Natural killer cell treated with Interleukin-12 subunit alpha and Interleukin-12 subunit beta and Interleukin-15 and Interleukin-18, amount 100 ng/mL, for 72 hours (primary cell): Measurements from ENCODE around the gene TMEM167B. TPM values are rescaled to one million over a fixed set of nuclear protein-coding genes. Genes with fewer than 3 reads are reported as not detected.

Experiments used
- ATAC-seq, 2 donors: fragments of 150-1000 bp; cut with Tn5 transposase in 1 of 2; sonication (Bioruptor Pico), chemical (Tn5 transposase) in 1 of 2; 2 replicates each; pipeline ENCODE4 v1.10.0; 2021
- DNase-seq: peaks from one replicate; pipeline ENCODE4 v3.0.0; 2022; ENCODE audit warnings: low spot score
- H3K27ac Mint-ChIP-seq, 2 donors: 1 replicate in 1 of 2; 2 replicates in 1 of 2; pipeline ENCODE4 v1.8.0; 2022; ENCODE audit warnings: mixed read lengths in 2 of 2, mild to moderate bottlenecking in 1 of 2, moderate library complexity in 1 of 2
- H3K27me3 Mint-ChIP-seq, 2 donors: 1 replicate in 1 of 2; 2 replicates in 1 of 2; pipeline ENCODE4 v1.8.0; 2022; ENCODE audit warnings: mixed read lengths in 2 of 2
- H3K36me3 Mint-ChIP-seq: one replicate; pipeline ENCODE4 v1.8.0; 2022; ENCODE audit warnings: mixed read lengths
- H3K4me1 Mint-ChIP-seq, 2 donors: 1 replicate in 1 of 2; 2 replicates in 1 of 2; pipeline ENCODE4 v1.8.0; 2022; ENCODE audit warnings: low read depth in 2 of 2, mixed read lengths in 2 of 2, mild to moderate bottlenecking in 1 of 2
- H3K4me3 Mint-ChIP-seq: one replicate; pipeline ENCODE4 v1.8.0; 2022; ENCODE audit warnings: mixed read lengths
- H3K9me3 Mint-ChIP-seq: 2 replicates; pipeline ENCODE4 v1.8.0; 2022; ENCODE audit warnings: mixed read lengths
- total RNA-seq, 2 donors: library from RNA; stranded (reverse); gene quantifications; one replicate each; pipeline ENCODE4 v1.2.3, GENCODE V29; 2022

The TMEM167B gene
- total RNA-seq, 2 donors from 2014 or later = 40.8 to 53.8 TPM

DNA sequence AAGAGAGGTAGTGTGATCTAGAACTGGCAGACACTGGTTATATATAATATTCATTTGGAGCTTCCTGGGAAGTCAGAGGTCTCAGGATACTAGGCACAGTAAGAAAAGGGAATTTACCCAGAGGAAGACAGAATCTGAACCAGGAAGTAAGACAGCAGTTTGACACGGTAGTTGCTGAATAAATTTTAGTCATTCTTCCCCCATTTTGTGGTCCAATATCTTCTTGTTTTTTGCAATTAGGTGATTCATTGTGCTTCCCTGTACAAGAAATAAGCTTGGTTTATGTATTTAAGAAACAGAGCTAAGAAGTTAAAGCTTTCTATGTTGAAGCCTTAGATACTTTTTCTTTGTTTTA lies 1.3 kb downstream of the TMEM167B start:
- peak overlapping the region; percentile 92 for H3K4me3 Mint-ChIP-seq
- no peak for ATAC-seq
- peaks cover 25 to 34% of the 10 kb centered on the region in 2 donors for H3K4me1 Mint-ChIP-seq
- peak overlapping the region; percentile 81 to 98 for H3K27ac Mint-ChIP-seq
- DNase-seq = no peak
- H3K36me3 Mint-ChIP-seq = peaks cover 10% of the 10 kb centered on the region
- H3K9me3 Mint-ChIP-seq = no peaks in the 10 kb centered on the region
- H3K27me3 Mint-ChIP-seq = no peaks in the 10 kb centered on the region

DNA sequence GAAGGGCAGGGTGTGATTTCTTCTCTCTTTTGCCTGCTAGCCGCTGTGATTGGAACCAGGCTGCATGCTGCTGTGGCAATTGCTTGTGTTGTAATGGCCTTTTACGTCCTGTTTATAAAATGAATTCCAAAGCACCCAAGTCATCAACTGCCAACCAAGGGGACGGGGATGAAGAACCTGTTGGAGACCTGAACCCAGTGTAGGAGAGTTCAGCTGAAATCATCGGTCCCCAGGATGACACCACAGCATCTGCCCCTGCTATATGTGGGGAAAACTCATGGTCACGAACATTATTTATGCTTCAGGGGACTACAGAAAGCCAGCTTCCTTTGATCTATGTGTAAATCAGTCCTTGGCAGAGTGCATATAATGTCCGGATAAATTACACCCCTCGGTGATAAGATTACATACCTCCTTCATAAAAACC lies 3.8 kb downstream of the TMEM167B start:
- DNase-seq (no peak), ATAC-seq (no peak)
- H3K36me3 Mint-ChIP-seq = peaks cover 10% of the 10 kb centered on the region
- H3K27ac Mint-ChIP-seq = no peak overlapping the region
- H3K4me1 Mint-ChIP-seq = peaks cover 22 to 31% of the 10 kb centered on the region in 2 donors
- H3K27me3 Mint-ChIP-seq = no peaks in the 10 kb centered on the region
- H3K9me3 Mint-ChIP-seq = no peaks in the 10 kb centered on the region
- H3K4me3 Mint-ChIP-seq = no peak overlapping the region

- Mint-ChIP-seq H3K9me3 (no peaks in the 10 kb centered on the region), H3K27ac (no peak overlapping the region), H3K27me3 (no peaks in the 10 kb centered on the region), H3K36me3 (peaks cover 10% of the 10 kb centered on the region), H3K4me1 (peaks cover 27 to 29% of the 10 kb centered on the region in 2 donors), H3K4me3 (no peak overlapping the region)
- DNase-seq = no peak
- no peak for ATAC-seq
Observed at GRCh38 chr1:109094871-109095270, 4.3 kb downstream of the TMEM167B start.

GRCh38 chr1:109095631-109096030 lies 5.1 kb downstream of the TMEM167B start:
- DNase-seq (no peak), ATAC-seq (no peak)
- H3K9me3 Mint-ChIP-seq = no peaks in the 10 kb centered on the region
- no peak overlapping the region for H3K27ac Mint-ChIP-seq
- peaks cover 10% of the 10 kb centered on the region for H3K36me3 Mint-ChIP-seq
- no peak overlapping the region for H3K4me3 Mint-ChIP-seq
- H3K4me1 Mint-ChIP-seq = peaks cover 27 to 29% of the 10 kb centered on the region in 2 donors
- H3K27me3 Mint-ChIP-seq = no peaks in the 10 kb centered on the region

DNA sequence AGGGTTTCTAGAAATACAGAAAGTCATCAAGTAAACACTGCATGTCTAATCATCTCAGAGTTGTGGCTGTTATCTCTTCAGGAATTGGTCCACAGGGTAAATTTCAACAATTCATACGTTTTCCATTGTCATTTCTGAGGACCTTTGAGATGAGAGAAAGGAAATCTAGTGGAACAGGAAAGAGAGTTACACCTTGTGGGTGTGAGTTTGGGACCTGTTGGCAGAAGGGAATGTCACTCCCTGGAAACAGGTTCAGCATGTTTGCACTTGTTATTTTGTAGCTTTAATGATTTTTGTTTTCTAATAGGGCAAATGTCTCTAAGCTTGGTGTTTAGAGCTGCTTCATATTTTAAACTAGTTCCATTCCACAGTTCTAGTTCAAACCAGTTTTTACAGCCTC lies 5.6 kb downstream of the TMEM167B start:
- no peak for ATAC-seq
- H3K9me3 Mint-ChIP-seq = no peaks in the 10 kb centered on the region
- peaks cover 24 to 32% of the 10 kb centered on the region in 2 donors for H3K4me1 Mint-ChIP-seq
- H3K27ac Mint-ChIP-seq = no peak overlapping the region
- H3K36me3 Mint-ChIP-seq = peaks cover 10% of the 10 kb centered on the region
- no peak for DNase-seq
- H3K27me3 Mint-ChIP-seq = no peaks in the 10 kb centered on the region
- no peak overlapping the region for H3K4me3 Mint-ChIP-seq

DNA sequence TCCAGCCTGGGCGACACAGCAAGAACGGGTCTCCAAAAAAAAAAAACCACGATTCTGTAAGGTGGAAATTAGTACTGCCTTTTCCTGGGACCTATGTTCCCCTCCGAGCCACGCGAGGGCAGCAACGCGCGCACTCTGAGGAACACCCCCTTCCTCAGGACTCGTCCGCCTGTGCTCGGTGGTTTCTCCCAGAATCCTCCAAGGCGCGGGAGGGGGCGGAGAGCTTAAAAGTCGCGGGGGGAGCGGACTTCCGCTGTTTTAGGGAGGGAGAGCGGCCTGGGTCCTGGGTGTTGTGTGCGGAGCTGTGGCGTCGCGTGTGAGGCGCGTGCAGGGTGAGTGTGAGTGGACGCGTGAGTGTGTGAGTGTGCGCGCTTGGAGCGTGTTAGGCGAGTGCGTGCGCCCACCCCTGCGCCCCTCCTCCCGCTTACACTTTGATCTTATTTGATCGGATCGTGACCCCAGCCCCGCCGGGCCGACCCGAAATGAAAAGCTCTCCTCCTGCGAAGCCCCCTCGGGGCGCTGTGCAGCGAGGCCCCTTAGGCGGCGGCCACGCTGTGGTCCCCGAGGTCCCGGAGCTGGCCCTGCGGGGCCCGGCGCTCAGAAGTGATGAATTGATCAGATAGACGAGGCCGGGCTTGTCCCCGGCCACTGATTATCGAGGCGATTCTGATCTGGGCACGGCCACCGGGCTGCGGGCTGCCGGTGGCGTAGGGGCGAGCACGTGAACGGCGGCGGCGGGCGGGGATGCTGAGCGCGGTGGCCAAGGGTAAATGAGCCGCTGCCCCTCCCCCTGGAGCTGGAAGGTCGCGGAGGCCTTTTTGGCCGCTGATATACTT lies 9.6 kb downstream of the TMEM167B start:
- H3K4me1 Mint-ChIP-seq = peaks cover 4 to 14% of the 10 kb centered on the region in 2 donors
- ATAC-seq = peak; percentile 96 to 99
- no peaks in the 10 kb centered on the region for H3K9me3 Mint-ChIP-seq
- H3K36me3 Mint-ChIP-seq = no peaks in the 10 kb centered on the region
- H3K27ac Mint-ChIP-seq = peak overlapping the region; percentile 90 to 98
- peak overlapping the region; percentile 93 for H3K4me3 Mint-ChIP-seq
- DNase-seq = peak; percentile 97
- H3K27me3 Mint-ChIP-seq = no peaks in the 10 kb centered on the region

- DNase-seq = no peak
- H3K9me3 Mint-ChIP-seq = no peaks in the 10 kb centered on the region
- peaks cover 4 to 13% of the 10 kb centered on the region in 2 donors for H3K4me1 Mint-ChIP-seq
- H3K4me3 Mint-ChIP-seq = no peak overlapping the region
- peak overlapping the region in 1 of 2 donors; percentile 51 for H3K27ac Mint-ChIP-seq
- H3K27me3 Mint-ChIP-seq = peaks cover 6% of the 10 kb centered on the region in 2 donors
- ATAC-seq = no peak
- no peaks in the 10 kb centered on the region for H3K36me3 Mint-ChIP-seq
Observed at GRCh38 chr1:109104364-109105151, 14.0 kb downstream of the TMEM167B start.

- H3K36me3 Mint-ChIP-seq = no peaks in the 10 kb centered on the region
- DNase-seq (no peak), ATAC-seq (no peak)
- H3K4me1 Mint-ChIP-seq = peaks cover 0 to 5% of the 10 kb centered on the region in 2 donors
- H3K4me3 Mint-ChIP-seq = no peak overlapping the region
- H3K27me3 Mint-ChIP-seq = peaks cover 16 to 17% of the 10 kb centered on the region in 2 donors
- H3K27ac Mint-ChIP-seq = no peak overlapping the region
- no peaks in the 10 kb centered on the region for H3K9me3 Mint-ChIP-seq
Observed at GRCh38 chr1:109105881-109106280, 15.3 kb downstream of the TMEM167B start.

DNA sequence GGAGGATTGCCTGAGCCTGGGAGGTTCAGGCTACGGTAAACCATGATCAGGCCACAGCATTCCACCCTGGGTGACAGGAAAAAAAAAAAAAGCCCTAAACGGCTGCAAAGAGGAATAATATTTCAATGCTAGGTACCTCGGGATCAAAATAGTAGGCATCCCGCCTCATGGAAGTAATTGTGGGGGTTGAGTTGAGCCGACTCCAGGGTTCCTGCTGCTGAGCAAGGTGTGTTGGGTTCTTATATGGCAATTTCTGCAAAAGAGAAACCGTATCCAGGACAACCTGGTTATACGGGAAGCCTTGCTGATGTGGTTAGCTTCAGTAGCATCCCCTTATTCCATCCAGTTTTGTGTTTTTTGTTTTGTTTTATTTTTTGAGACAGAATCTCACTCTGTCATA lies 17.2 kb downstream of the TMEM167B start:
- no peak overlapping the region for H3K4me3 Mint-ChIP-seq
- no peak for ATAC-seq
- DNase-seq = no peak
- H3K9me3 Mint-ChIP-seq = no peaks in the 10 kb centered on the region
- no peak overlapping the region for H3K27ac Mint-ChIP-seq
- H3K36me3 Mint-ChIP-seq = no peaks in the 10 kb centered on the region
- H3K4me1 Mint-ChIP-seq = peaks cover 4 to 12% of the 10 kb centered on the region in 2 donors
- H3K27me3 Mint-ChIP-seq = peaks cover 22 to 25% of the 10 kb centered on the region in 2 donors

GRCh38 chr1:109109906-109110305 lies 19.3 kb downstream of the TMEM167B start:
- Mint-ChIP-seq H3K9me3 (no peaks in the 10 kb centered on the region), H3K36me3 (no peaks in the 10 kb centered on the region), H3K27me3 (peaks cover 30 to 34% of the 10 kb centered on the region in 2 donors), H3K4me1 (peaks cover 12 to 27% of the 10 kb centered on the region in 2 donors), H3K27ac (no peak overlapping the region), H3K4me3 (no peak overlapping the region)
- no peak for ATAC-seq
- no peak for DNase-seq

GRCh38 chr1:109111386-109112055 lies 21.0 kb downstream of the TMEM167B start:
- Mint-ChIP-seq H3K36me3 (no peaks in the 10 kb centered on the region), H3K4me1 (peaks cover 12 to 27% of the 10 kb centered on the region in 2 donors), H3K27ac (no peak overlapping the region), H3K9me3 (no peaks in the 10 kb centered on the region), H3K27me3 (peaks cover 34 to 37% of the 10 kb centered on the region in 2 donors), H3K4me3 (no peak overlapping the region)
- ATAC-seq (no peak), DNase-seq (no peak)

DNA sequence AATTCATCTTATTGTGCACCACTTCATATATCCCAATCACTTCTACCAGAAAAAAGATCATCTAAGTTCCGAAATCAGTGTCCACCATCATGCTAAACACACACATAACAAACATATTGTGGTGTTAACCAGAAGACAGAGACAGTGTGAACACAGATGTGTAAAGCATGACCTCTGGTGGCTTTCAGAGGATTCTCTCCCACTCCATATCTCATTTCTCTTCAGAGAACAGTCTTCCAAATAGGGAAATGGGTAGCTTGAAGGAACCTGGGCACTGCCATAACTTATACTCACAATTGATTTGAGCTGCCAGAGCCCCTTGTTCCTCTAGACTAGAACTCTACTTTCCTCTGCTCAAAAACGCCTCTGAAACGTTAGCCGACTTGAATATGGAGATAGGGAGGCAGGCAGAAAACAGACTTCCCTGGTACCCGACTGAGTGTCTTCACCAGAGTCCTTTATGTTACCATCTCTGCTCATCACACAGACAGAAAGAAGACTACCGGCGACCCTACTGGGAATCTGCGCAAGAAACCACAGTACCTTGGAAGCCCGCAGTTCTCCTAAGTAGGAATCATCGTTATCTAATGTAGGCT lies 21.6 kb downstream of the TMEM167B start:
- peaks cover 12 to 27% of the 10 kb centered on the region in 2 donors for H3K4me1 Mint-ChIP-seq
- H3K36me3 Mint-ChIP-seq = no peaks in the 10 kb centered on the region
- peak overlapping the region; percentile 74 to 87 for H3K27ac Mint-ChIP-seq
- H3K9me3 Mint-ChIP-seq = no peaks in the 10 kb centered on the region
- H3K27me3 Mint-ChIP-seq = peaks cover 34 to 37% of the 10 kb centered on the region in 2 donors
- H3K4me3 Mint-ChIP-seq = peak overlapping the region; percentile 91
- no peak for DNase-seq
- no peak for ATAC-seq

DNA sequence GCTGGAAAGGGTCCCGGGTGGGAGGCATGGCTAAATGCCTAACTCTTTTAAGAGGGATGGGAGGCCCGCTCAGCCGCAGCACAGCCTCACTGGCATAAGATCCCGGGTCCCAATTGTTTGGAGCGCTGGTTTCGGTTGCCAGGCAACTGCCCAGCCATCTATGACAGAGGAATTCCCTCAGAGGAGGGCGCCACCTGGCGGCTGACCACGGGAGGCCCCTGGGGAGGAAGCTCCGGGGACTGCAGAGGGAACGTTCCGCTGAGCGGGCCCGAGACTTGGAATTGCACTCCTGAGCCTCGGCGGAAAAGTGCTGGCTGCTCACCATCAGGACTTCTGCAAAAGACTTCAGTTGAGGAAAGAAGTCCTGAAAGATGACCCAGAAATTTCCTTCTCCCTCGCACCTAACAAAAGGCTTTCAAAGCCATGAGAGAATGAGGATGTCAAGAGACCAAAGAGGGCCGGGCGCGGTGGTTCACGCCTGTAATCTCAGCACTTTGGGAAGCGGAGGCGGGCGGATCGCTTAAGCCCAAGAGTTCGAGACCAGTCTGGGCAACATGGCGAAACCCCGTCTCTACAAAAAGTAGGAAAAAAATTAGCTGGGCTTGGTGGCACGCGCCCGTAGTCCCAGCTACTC lies 22.2 kb downstream of the TMEM167B start:
- no peaks in the 10 kb centered on the region for H3K9me3 Mint-ChIP-seq
- peaks cover 12 to 27% of the 10 kb centered on the region in 2 donors for H3K4me1 Mint-ChIP-seq
- H3K36me3 Mint-ChIP-seq = no peaks in the 10 kb centered on the region
- ATAC-seq = peak; percentile 83 to 88
- H3K27ac Mint-ChIP-seq = peak overlapping the region; percentile 74 to 87
- peaks cover 34 to 35% of the 10 kb centered on the region in 2 donors for H3K27me3 Mint-ChIP-seq
- peak overlapping the region; percentile 91 for H3K4me3 Mint-ChIP-seq
- DNase-seq = peak; percentile 89
